Measurements from ENCODE around the gene CSPG4.
A peak's percentile ranks its signal among the peaks of the same experiment; 100 is the strongest.

DNA sequence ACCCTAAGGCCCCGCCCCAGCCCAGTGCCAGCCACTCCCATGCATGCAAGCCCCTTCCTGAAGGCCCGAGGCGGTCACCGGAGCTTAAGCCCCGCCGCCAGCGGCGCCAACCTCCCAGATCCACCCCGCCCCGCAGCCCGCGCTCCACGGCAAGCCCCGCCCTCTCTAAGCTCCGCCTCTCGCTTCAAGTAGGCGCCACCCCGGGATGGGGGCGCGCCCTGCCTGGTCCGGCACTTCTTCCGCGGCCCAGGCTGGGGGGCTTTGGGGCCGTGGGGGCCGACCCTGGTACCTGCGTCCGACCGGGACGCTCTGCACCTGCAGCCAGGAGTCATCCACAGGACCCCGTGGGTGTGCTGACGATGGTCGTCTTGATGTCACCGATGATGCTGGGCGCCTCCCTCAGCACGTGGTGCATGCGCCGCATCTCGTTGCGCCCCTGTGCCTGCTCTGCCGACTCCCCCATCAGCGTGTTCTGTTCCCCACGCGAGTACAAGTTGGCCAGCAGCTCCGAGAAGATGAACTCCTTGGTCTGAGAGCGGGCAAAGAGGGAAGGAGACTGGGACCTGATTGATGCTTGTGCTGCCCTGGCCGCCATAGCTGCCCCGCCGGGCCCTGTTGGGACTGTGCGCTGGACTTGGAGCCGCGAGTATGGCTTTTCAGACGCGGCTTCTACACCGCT, 26.1 kb upstream of the CSPG4 start:
- TF ChIP-seq, protein P1, sequence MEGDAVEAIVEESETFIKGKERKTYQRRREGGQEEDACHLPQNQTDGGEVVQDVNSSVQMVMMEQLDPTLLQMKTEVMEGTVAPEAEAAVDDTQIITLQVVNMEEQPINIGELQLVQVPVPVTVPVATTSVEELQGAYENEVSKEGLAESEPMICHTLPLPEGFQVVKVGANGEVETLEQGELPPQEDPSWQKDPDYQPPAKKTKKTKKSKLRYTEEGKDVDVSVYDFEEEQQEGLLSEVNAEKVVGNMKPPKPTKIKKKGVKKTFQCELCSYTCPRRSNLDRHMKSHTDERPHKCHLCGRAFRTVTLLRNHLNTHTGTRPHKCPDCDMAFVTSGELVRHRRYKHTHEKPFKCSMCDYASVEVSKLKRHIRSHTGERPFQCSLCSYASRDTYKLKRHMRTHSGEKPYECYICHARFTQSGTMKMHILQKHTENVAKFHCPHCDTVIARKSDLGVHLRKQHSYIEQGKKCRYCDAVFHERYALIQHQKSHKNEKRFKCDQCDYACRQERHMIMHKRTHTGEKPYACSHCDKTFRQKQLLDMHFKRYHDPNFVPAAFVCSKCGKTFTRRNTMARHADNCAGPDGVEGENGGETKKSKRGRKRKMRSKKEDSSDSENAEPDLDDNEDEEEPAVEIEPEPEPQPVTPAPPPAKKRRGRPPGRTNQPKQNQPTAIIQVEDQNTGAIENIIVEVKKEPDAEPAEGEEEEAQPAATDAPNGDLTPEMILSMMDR (IDR thresholded peaks at IDR 0.05) = no peak
- TF ChIP-seq POLR2AphosphoS5 (IDR thresholded peaks at IDR 0.05) = peak in 1 of 3 donors; percentile 28
